Measurements from ENCODE around the gene MIER2. TPM values are rescaled to one million over a fixed set of nuclear protein-coding genes. Genes with fewer than 3 reads are reported as not detected.

The MIER2 gene
- total RNA-seq, 2 experiments from 2014 or later, result 9.5 to 11.5 TPM

DNA sequence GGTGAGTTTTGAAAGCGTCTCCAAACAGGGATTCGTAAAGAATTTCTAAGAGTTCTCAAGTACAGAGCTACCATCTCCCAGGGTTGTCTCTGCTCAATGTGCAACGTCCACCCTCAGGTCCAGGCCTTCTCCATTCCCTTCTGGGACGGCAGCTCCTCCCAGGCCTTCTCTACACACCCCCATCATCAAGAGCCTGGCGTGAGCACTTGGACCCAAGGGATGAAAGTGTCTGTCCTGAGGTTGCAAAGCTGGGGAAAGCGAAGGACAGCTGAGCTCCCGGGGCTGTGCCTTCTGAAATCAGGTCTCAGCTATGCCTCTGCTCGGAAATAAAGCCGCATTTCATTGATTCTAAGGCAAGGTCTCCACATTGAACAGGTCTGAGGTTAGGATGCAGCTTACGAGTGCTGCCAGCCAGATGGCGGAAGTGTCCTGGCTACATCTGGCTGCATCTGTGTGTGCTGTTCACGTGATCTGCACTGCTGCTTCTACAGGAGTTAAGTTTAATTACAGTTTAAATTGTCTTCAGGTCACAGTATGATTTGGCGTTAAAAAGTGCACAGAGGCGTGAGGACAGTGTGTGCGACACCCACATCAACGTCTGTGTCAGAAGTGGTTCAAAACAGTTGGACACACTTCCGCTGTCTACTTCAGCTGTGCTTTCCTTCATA is 27.0 kb upstream of the MIER2 start:
- H3K9me3 Mint-ChIP-seq, result no peaks in the 10 kb centered on the region
- Histone ChIP-seq H3K36me3 (ENCODE audit: insufficient read depth, low read length) (no peaks in the 10 kb centered on the region), H3K9me3 (ENCODE audit: control insufficient read depth in 1 of 2, insufficient read depth in 1 of 2, low read length in 2 of 2) (peaks cover 0 to 6% of the 10 kb centered on the region in 2 experiments), H3K4me3 (ENCODE audit: low read length) (no peak overlapping the region), H3K27ac (ENCODE audit: low read depth in 1 of 2, low read length in 2 of 2) (no peak overlapping the region), H3K4me1 (ENCODE audit: insufficient read depth, low read length) (no peaks in the 10 kb centered on the region), H3K27me3 (ENCODE audit: control insufficient read depth in 1 of 2, insufficient read depth in 2 of 2, low read length in 2 of 2) (peaks cover 4 to 18% of the 10 kb centered on the region in 2 experiments)
- H3K4me1 Mint-ChIP-seq (ENCODE audit: low read depth), result no peaks in the 10 kb centered on the region
- no peak overlapping the region for H3K27ac Mint-ChIP-seq
- CTCF ChIA-PET, result no interaction called here
- intact Hi-C loops (cut with DNase I, micrococcal nuclease), result no loop called here
- DNase-seq (no peak), ATAC-seq (ENCODE audit: poor library complexity) (no peak)
- H3K4me3 Mint-ChIP-seq, result no peak overlapping the region
- POLR2A ChIA-PET, result no interaction called here
- TF ChIP-seq, protein P1, sequence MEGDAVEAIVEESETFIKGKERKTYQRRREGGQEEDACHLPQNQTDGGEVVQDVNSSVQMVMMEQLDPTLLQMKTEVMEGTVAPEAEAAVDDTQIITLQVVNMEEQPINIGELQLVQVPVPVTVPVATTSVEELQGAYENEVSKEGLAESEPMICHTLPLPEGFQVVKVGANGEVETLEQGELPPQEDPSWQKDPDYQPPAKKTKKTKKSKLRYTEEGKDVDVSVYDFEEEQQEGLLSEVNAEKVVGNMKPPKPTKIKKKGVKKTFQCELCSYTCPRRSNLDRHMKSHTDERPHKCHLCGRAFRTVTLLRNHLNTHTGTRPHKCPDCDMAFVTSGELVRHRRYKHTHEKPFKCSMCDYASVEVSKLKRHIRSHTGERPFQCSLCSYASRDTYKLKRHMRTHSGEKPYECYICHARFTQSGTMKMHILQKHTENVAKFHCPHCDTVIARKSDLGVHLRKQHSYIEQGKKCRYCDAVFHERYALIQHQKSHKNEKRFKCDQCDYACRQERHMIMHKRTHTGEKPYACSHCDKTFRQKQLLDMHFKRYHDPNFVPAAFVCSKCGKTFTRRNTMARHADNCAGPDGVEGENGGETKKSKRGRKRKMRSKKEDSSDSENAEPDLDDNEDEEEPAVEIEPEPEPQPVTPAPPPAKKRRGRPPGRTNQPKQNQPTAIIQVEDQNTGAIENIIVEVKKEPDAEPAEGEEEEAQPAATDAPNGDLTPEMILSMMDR (IDR thresholded peaks at IDR 0.05), result no peak
- no peaks in the 10 kb centered on the region for H3K36me3 Mint-ChIP-seq (ENCODE audit: low read depth)
- H3K27me3 Mint-ChIP-seq, result peaks cover 49% of the 10 kb centered on the region

DNA sequence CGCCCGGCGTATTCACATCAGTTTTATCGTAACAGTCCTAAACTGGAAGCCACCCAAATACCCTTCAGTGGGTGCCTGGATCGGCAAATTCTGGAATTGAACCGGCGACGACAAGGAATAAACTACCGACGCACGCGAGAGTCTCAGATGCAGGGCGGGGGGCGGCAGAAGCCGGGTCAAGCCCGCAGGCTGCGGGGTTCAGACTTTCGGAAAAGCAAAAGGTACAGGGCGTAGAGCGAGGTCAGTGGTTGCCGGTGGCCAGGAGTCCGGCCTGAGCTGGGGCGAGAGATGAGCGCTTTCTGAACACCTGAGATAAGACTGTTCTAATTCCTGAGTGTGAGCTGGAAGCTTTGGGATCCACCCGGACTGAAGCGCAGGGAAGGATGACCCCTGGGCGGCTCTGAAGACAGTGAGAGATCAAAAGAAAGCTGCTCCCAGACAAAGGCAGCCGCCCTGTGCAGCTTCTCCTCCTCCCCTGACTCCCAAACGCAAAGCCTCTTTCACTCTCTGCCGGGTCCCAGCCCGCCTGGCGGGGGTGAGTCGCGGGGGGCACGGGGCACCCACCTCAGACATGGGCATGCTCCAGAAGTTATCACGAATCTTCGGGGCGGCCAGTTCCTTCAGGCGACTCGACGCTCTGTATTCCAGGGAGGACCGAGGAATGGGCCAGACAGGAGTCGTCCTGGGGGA is 26.2 kb upstream of the MIER2 start:
- H3K9me3 ChIP-seq (ENCODE audit: control insufficient read depth in 1 of 2, insufficient read depth in 1 of 2, low read length in 2 of 2), result peaks cover 0 to 6% of the 10 kb centered on the region in 2 experiments
- ChIA-PET POLR2A (no interaction called here), CTCF (no interaction called here)
- Mint-ChIP-seq H3K4me1 (ENCODE audit: low read depth) (no peaks in the 10 kb centered on the region), H3K27me3 (peaks cover 55% of the 10 kb centered on the region), H3K4me3 (no peak overlapping the region), H3K9me3 (no peaks in the 10 kb centered on the region), H3K27ac (no peak overlapping the region), H3K36me3 (ENCODE audit: low read depth) (no peaks in the 10 kb centered on the region)
- H3K27ac ChIP-seq (ENCODE audit: low read depth in 1 of 2, low read length in 2 of 2), result no peak overlapping the region
- DNase-seq, result no peak
- intact Hi-C loops (cut with DNase I, micrococcal nuclease), result no loop called here
- H3K4me3 ChIP-seq (ENCODE audit: low read length), result no peak overlapping the region
- H3K36me3 ChIP-seq (ENCODE audit: insufficient read depth, low read length), result no peaks in the 10 kb centered on the region
- no peak for ATAC-seq (ENCODE audit: poor library complexity)
- TF ChIP-seq, protein P1 (IDR thresholded peaks at IDR 0.05), result no peak
- peaks cover 5 to 18% of the 10 kb centered on the region in 2 experiments for H3K27me3 ChIP-seq (ENCODE audit: control insufficient read depth in 1 of 2, insufficient read depth in 2 of 2, low read length in 2 of 2)
- H3K4me1 ChIP-seq (ENCODE audit: insufficient read depth, low read length), result no peaks in the 10 kb centered on the region

DNA sequence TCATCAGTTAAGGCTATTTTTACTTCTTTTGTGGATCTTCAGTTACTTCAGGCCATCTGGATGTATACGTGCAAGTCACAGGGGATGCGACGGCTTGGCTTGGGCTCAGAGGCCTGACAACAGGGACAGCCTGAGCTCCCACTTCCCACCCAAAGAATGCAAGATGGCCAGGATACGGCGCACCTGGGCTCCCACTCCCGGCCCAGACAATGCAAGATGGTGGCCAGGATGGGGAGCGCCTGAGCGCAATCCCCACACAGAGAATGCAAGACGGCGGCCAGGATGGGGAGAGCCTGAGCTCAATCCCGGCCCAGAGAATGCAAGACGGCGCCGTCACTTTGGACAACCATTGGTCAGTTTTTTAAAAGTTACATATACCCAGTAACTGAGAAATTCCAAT is 25.3 kb upstream of the MIER2 start:
- no peak for ATAC-seq (ENCODE audit: poor library complexity)
- Mint-ChIP-seq H3K4me1 (ENCODE audit: low read depth) (no peaks in the 10 kb centered on the region), H3K36me3 (ENCODE audit: low read depth) (no peaks in the 10 kb centered on the region), H3K27ac (no peak overlapping the region), H3K4me3 (no peak overlapping the region), H3K27me3 (peaks cover 63% of the 10 kb centered on the region), H3K9me3 (no peaks in the 10 kb centered on the region)
- Histone ChIP-seq H3K27me3 (ENCODE audit: control insufficient read depth in 1 of 2, insufficient read depth in 2 of 2, low read length in 2 of 2) (peaks cover 5 to 18% of the 10 kb centered on the region in 2 experiments), H3K27ac (ENCODE audit: low read depth in 1 of 2, low read length in 2 of 2) (no peak overlapping the region), H3K4me3 (ENCODE audit: low read length) (no peak overlapping the region), H3K4me1 (ENCODE audit: insufficient read depth, low read length) (no peaks in the 10 kb centered on the region), H3K36me3 (ENCODE audit: insufficient read depth, low read length) (no peaks in the 10 kb centered on the region), H3K9me3 (ENCODE audit: control insufficient read depth in 1 of 2, insufficient read depth in 1 of 2, low read length in 2 of 2) (peaks cover 0 to 6% of the 10 kb centered on the region in 2 experiments)
- TF ChIP-seq, protein P1 (IDR thresholded peaks at IDR 0.05), result no peak
- DNase-seq, result no peak
- POLR2A ChIA-PET, result no interaction called here
- intact Hi-C loops (cut with DNase I, micrococcal nuclease), result no loop called here
- CTCF ChIA-PET, result no interaction called here

All from CD4-positive, alpha-beta T cell (primary cell).